HG03097 (cell line): ENCODE measurements around the gene ADM2.

Experiments used
- ATAC-seq: cut with Tn5 transposase; IDR thresholded peaks from one replicate; pipeline ENCODE4 v1.9.1; 2021; ENCODE audit not compliant: unreplicated experiment, low FRiP score

Gene ADM2

GRCh38 chr22:50522806-50523438 lies 41.6 kb downstream of the ADM2 start:
- no peak for ATAC-seq

DNA sequence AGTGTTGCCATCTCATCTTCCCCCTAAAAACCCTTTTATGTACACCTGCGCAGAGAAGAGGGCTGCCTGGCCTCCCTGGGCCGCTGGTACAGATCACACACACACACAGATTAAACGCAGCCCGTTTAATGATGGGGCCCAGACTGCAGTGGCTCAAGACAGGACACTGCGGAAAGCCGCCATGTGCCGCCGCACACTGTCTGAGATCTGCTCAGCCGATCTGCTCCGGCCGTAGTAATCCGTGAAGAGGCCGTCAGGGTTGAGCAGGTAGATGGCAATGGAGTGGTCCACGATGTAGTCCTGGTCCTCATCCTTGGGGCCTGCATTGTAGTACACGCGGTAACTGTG lies 42.1 kb downstream of the ADM2 start:
- ATAC-seq = no peak

DNA sequence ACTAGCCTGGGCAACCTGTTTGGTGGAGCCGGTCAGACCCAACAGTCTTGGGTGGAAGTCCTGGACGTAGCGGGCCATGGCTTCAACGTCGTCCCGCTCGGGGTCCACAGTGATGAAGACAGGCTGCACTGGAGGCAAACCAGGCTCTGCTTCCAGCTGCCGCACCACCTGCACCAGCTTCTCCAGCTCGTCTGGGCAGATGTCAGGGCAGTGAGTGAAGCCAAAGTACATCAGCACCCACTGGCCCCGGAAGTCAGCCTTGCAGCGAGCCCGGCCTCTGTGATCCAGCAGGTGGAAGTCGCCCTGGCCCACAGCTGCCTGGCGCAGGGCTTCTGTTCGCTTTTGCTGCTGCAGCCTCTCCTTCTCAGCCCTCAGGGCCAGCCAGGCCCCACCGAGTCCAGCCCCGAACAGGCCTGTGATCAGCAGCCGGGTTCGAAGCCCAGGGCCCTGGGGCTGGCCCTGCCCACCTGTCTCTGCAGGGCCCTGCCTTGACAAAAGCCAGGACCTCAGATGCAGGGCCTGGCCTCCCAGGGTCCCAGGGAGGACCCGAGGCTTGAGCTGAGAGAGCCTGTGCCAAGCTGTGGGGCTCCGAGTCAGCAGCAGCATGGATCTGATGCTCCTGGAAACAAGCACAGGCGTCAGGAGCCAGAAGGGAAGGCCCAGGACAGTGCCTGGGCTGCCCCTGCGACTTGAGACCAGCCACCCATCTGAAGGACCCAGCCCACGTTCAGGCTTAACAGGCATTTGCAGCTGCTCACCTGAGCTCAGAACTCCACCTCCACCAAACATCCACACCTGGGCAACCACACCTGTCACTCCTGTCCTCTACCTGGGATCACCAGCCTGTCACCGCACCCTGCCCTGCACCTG lies 42.7 kb downstream of the ADM2 start:
- ATAC-seq = no peak

DNA sequence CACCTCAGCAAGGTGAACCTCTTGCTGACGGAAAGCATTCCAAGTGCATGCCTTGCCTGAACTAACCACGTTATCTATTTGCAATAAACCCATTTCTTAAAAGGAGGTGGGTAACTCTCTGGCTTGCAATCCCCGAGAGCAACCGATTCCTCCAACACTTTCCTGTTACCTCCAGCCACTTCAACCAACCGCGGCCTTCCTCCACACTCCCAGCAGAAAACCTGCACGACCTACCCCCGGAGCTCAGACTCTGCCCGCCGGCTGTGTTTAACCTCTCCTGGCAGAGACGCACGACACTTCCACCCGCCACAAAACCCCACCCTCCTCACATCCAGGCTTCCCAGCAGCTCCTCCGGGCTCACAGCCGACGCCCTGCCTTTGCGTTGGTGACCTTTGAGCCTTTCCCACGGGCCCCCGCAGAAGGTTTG lies 43.3 kb downstream of the ADM2 start:
- no peak for ATAC-seq

- ATAC-seq = peak; percentile 38
These were observed 43.9 kb downstream of the ADM2 start, which contains the start of gene SCO2 for GRCh38 chr22:50525104-50525857. SCO2 (minus strand) TSS chr22:50525598; CDS start chr22:50524411, 1,187 bp downstream.

DNA sequence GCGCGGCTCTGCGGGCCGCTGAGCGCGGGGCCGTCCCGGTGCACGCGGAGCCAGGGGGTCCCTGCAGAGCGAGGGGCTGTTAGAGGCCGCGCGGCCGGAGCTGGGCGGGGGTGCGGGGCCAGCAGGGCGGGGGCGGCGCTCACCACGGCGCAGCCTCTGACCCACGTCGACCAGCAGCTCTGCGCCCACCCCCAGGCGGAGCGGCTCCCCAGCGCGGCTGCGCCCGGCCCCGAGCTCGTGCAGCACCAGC lies 44.4 kb downstream of the ADM2 start:
- no peak for ATAC-seq

DNA sequence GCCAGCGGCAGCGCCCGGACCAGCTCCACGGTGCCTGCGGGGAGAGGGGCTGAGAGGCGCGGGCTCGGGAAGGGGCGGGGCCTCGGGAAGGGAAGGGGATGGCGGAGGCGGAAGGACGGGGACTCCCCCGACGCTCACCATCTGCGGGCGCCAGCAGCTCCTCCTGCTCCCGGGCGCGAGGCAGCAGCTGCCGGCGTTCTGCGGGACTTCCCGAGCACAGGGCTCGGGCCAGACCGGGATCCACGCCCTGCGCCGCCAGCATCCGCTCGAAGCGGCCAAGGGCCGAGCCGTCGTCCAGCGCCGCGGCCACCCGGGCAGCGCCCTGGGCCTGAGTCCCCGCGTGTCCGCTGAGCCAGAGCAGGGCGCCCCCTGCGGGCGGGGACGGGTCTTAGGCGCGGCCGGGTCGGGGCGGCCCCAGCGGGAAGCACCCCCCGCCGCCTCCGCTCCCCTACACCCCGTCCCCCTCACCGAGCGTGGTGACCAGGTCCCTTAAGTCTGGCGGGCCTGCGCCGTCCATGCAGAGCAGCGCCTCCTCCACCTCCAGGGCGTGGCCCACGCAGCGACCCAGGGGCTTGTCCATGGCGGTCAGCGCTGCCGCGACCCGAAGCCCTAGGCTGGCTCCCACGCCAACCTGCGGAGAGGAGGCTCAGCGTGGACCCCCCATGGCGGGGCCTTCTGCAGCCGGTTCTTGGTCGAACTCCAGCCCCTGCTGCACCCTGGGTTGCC lies 44.9 kb downstream of the ADM2 start:
- peak; percentile 27 for ATAC-seq

DNA sequence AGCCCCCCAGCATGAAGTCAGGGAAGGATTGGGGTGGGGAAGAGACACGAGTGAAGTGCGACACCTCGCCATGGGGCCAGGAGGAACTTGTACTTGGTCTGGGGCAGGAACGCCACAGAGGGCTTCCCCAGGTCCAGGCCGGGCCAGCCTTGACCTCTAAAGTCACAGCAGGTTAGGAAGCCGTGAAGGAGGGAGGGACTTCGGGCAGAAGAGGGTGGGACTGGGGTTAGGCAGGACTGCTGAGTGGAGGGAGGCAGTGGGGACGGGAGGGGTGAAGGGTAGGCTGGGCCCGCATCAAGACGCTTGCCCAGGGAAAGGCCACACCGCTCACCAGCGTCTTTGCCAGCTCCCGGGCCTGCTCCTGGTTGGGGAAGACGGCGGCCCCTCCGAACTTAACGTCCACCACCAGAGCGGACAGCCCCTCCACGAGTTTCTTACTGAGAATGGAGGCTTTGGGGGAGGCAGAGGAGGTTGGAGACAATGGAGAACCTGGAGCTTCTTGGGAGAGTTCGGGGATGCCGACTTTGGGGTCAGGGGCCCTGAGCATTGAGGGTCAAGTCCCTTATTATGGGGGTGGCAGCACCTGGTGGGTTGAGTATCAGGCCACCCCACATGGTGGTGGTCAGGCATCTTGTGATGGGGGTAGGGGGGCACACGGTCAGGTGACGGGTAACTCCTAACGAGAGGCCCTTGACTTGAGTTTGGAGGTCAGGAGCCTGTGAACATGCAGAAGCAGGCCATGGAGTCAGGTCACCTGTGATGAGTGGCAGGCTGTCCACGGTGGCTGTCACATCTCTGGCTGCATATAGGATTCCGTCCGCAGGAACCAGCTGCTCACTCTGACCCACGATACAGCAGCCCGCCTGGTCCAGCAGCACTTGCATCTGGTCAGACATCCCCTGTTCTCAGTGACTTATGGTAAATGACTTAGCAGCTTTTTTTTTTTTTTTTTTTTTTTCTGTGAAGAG lies 45.8 kb downstream of the ADM2 start:
- no peak for ATAC-seq

DNA sequence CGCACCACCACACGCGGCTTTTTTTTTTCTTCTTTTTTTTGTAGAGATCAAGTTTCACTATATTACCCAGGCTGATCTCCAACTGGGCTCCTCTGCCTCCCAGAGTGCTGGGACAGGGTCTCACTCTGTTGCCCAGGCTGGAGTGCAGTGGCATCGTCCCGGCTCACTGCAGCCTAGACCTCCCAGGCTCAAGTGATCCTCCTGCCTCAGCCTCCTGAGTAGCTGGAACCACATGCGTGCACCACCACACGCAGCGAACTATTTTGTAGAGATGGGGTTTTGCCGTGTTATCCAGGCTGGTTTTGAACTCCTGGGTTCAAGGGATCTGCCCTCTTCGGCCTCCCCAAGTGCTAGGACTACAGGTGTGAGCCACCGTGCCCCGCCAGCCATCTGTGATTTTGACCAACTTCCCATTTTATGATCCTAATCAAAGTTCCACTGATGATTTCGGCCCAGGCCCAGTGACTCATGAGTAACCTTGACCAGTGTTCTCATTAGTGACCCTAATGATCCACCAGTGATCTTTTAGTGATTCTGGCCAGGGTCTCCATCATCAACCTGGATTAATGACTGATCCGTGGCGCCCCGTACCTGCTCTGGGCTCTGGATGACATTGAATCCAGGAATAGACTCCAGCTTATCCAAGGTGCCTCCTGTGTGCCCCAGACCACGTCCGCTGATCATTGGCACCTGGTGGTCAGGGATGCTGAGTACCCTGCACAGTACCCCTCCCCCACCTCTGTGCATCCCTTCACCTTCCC lies 46.8 kb downstream of the ADM2 start:
- ATAC-seq = no peak

DNA sequence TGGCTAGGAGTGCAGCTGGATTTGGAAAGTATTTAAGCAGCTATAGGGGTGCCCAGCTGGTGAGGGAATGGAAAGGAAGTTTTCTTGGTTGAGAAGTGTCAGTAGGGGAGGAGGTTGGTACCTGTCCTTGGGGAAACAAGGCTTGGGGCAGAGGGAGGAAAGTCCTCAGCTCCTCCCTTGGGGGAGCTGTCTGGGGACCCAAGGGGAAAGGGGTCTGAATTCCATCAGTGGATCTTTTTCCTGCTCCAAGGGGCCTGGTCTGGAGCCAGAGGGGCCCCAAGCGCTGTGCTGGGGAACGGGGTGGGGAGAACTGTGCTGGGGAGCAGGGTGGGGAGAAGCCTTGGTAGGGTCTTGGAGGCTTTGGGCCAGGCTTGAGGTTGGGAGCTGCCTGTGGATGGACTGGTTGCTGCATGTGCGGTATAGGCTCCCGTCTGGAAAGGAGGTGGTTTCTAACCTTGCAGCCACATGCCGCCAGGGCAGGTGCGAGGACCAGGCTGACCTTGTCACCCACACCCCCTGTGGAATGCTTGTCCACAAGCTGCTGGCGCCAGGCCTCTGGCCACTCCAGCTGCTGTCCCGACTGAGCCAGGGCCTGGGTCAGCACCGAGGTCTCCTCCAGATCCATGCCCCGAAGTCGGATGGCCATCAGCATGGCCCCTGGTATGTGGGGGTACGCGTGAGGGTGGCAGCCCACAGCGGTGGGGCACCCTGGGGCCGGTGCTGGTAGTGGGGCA lies 47.5 kb downstream of the ADM2 start:
- ATAC-seq = no peak

- ATAC-seq = no peak
These were observed 48.1 kb downstream of the ADM2 start for GRCh38 chr22:50529416-50529896.

- no peak for ATAC-seq
These were observed 48.7 kb downstream of the ADM2 start, which contains the start of gene TYMP for GRCh38 chr22:50529897-50530579. TYMP (minus strand) TSS chr22:50530012; CDS start chr22:50529709, 303 bp downstream.

GRCh38 chr22:50530580-50530876 lies 49.2 kb downstream of the ADM2 start:
- ATAC-seq = no peak

GRCh38 chr22:50530877-50531545 lies 49.7 kb downstream of the ADM2 start:
- ATAC-seq = no peak

DNA sequence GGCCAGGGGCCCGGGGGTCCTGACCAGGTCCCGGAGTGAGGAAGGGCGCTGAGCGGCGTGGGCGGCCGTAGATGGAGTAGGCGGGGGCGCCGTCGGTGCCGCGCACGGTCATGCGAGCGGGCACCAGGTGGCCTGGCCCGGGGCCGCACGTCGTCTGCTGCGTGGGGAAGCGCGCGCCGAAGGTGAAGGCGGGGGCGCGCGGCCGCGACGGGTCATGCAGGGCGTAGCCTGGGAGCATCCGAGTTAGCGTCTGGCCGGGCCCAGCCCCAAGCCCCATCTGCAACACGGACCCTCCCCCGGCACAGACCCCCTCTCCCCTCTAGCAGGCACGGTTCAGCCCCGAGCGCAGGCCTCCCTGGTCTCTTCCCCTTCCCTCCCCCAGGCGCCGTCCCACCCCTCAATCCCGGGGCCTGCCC lies 50.2 kb downstream of the ADM2 start:
- ATAC-seq = no peak

GRCh38 chr22:50531962-50532674 lies 50.8 kb downstream of the ADM2 start:
- no peak for ATAC-seq
